C4-2B (cell line): ENCODE data around the gene ZNF837.

Experiments used
- H3K27ac ChIP-seq: fragments of 450-650 bp; 2 replicates; pipeline ENCODE4 v1.5.1; 2017
- ZFX ChIP-seq: fragments of 450-650 bp; IDR thresholded peaks from 2 replicates; pipeline ENCODE4 v1.6.1; 2017
- TF ChIP-seq, protein P1 (sequence below): fragments of 450-650 bp; conservative IDR thresholded peaks from 2 replicates; pipeline ENCODE4 v1.5.1; 2017; ENCODE audit warnings: mild to moderate bottlenecking

The ZNF837 gene

DNA sequence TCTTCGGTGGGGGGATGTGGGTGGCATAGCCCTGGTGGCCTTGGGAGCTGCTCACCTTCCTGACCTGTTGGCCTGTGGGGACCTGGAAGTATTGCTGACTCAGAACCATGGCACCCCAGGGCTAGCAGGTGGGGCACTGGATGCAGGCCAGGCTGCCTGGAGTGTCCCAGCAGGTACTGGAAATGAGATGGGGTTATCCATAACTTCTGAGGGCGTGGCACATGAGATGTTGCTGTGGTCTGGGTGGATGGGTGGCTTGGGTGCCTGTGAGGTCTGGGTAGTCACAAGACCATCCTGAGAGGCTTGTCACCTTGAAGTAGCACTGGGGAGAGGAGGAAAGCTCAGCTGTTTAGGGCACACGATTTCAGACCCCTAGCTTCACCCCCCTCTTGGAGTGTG, 14.0 kb upstream of the ZNF837 start:
- peak overlapping the region; percentile 62 for H3K27ac ChIP-seq
- no peak for TF ChIP-seq ZFX
- TF ChIP-seq, protein P1, sequence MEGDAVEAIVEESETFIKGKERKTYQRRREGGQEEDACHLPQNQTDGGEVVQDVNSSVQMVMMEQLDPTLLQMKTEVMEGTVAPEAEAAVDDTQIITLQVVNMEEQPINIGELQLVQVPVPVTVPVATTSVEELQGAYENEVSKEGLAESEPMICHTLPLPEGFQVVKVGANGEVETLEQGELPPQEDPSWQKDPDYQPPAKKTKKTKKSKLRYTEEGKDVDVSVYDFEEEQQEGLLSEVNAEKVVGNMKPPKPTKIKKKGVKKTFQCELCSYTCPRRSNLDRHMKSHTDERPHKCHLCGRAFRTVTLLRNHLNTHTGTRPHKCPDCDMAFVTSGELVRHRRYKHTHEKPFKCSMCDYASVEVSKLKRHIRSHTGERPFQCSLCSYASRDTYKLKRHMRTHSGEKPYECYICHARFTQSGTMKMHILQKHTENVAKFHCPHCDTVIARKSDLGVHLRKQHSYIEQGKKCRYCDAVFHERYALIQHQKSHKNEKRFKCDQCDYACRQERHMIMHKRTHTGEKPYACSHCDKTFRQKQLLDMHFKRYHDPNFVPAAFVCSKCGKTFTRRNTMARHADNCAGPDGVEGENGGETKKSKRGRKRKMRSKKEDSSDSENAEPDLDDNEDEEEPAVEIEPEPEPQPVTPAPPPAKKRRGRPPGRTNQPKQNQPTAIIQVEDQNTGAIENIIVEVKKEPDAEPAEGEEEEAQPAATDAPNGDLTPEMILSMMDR: no peak

DNA sequence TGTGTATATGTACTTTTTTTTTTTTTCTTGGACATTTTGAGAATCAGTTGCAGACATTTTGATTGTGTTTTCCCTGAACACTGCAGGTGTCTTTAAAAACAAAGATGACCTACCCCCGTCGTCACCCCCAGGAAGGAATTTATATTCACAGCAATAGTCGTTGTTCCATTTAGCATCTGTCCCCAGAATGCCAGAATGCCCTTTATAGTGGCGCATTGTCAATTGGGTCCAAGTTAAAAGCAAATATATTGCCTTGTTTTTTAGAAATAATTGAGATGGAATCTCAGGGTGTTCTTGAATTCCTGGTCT, 12.8 kb upstream of the ZNF837 start:
- TF ChIP-seq, protein P1: no peak
- no peak for TF ChIP-seq ZFX
- H3K27ac ChIP-seq: no peak overlapping the region

DNA sequence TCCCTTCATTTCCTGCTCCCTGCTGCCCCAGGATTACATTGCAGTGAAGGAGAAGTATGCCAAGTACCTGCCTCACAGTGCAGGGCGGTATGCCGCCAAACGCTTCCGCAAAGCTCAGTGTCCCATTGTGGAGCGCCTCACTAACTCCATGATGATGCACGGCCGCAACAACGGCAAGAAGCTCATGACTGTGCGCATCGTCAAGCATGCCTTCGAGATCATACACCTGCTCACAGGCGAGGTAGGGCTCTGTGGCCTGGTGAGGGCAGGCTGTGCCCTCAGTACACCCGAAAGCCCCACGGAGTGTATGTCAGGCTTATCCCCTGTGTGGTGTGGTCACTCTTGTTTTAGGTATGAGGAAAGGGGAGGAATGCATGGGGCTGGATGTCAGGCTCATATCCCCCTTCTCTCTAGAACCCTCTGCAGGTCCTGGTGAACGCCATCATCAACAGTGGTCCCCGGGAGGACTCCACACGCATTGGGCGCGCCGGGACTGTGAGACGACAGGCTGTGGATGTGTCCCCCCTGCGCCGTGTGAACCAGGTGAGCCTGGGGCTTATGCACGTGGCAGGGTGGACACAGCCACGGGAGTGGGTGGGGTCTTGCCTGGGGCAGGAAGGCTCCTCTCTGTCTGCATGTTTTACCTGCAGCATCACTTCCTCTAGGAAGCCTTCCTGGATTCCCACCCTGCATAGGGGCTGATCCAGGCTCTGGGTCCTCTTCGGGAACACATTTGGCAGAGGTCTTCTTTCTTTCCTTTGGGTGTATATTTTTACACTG, 12.3 kb upstream of the ZNF837 start:
- TF ChIP-seq ZFX: no peak
- no peak overlapping the region for H3K27ac ChIP-seq

DNA sequence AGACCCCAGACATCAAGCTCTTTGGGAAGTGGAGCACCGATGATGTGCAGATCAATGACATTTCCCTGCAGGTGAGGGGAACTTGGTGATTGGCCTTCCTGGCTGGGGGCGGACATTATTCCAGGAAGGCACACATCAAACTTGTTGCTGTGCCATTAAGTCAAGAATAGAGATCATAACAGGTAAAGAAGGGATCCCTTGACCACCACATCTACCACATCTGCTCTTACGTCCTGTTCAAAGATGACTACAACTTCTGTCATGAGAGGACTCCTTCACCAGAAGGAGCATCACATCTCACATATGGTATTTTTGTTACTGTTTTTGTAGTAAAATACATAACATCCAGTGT, 7.3 kb upstream of the ZNF837 start:
- TF ChIP-seq ZFX: no peak
- TF ChIP-seq, protein P1: no peak
- H3K27ac ChIP-seq: peak overlapping the region; percentile 99

DNA sequence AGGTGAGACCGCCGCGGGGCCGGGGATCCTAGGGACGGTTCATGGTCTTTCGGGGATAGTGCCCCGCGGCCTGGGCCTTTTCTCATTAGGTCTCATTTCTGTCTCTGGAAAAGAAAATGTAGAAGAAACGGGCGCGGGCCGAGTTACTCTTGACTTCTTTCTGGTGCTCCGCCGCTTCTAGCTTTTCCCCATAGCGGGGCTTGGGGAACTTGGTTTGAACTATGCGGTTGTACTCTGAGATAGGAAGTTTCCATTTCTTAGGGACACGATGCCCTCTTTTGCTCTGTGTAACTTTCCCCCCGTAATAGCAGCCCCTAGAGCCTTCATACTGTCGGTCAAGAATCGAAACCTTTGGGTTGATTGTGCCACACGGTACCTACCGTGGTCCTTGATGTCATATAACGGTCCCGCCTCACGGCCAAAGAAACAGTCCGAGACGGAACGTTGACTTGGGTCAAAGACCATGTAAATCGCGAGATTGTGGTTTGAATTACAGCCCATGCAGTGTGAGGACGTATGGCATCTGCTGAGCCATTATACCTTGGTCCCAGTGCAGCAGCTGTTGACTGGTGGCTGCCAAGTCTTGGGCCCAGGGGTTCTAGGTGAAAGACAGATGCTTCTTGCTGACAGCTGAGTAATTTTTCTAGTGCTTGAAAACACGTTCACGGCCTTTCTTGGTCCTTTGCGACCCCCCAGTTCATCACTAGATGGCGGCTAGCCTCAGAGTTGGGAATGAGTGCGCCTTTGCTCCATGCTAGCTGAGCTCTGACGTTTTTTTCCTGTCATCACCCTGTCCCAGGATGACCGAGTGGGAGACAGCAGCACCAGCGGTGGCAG, 6.7 kb upstream of the ZNF837 start:
- no peak for TF ChIP-seq ZFX
- TF ChIP-seq, protein P1: no peak
- H3K27ac ChIP-seq: peak overlapping the region; percentile 99

DNA sequence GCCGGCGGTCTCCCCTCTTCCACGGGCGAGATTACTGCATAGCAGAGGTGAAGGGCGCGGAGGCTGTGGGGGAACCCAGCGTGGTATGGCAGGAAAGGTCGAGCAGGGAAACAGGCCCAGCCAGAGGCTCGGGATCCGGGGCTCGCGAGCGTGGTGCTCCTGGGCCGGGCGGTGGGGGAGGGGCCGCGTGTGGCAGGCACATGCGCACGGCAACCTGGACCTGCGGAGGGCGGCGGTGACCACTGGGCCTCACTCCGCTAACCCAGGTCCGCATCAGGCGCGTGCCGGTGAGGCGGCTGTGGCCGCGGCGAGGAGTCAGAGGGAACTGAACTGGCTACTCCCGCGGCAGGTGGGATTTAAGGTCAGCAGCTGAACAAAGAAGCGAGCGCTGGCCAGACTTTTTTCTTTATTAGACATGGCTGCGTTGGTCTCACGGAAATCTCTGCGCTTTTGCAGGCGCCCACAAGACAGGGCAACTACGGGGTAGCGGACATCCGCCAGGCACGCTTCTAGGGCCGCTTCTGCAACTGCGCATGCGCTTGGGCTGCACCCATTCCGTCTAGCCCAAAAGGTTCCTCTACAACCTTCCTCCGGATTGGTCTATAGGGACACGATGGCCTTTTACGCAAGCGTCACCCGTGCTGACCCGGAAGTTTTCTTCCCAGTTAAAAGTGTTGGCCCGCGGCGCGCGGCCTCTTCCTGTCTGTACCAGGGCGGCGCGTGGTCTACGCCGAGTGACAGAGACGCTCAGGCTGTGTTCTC, 5.9 kb upstream of the ZNF837 start, which contains the start of gene RPS5:
RPS5 (plus strand) TSS at position 694 of the 762 bp plus-strand sequence. CDS start 869 bp downstream, outside the sequence.
- H3K27ac ChIP-seq: peak within 1 kb of the TSS; percentile 99
- TF ChIP-seq, protein P1: no peak
- TF ChIP-seq ZFX: peak; percentile 83

DNA sequence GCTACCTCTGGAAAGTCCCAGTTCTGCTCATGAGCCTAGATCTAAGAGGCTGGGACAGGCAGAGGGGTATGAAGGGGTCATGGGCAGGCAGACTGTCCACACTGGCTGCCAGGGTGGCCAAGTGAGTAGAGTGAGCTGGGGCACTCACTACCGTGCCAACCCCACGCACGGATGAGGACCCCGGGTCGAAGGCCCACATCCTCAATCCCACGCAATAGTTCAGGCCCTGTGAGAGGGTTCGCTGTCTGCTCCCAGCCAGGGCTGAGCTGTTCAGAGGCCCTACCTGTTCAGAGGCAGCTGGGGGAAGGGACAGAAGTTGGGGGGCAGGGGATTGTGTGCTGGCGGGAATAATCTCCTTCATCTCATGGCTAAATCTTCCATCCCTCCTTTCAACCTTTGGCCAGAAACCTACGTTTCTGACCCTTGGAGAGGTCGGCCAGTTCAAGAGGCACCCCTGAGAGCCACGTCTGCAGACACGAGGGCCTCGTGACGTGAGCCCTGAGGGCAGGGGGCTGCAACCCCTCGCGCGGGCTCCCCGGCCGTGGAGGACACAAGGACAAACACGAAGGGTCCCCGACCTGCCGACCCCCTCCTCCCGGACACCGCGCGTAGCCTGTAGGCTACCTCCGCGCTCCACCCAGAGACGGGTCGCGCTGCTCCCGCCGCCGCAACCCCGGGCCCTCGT, 5.2 kb upstream of the ZNF837 start:
- TF ChIP-seq, protein P1: no peak
- no peak for TF ChIP-seq ZFX
- H3K27ac ChIP-seq: peak overlapping the region; percentile 99
